WERI-Rb-1 (cell line): ENCODE data around the gene HYAL3.

Experiments
- DNase-seq: peaks from one replicate; pipeline ENCODE4 v3.0.0-alpha.2; 2020
- H3K27ac ChIP-seq: fragments of 250-450 bp; sonication (Bioruptor Pico); 2 replicates; pipeline ENCODE4 v1.5.1; 2020; ENCODE audit warnings: mild to moderate bottlenecking, moderate library complexity
- H3K27me3 ChIP-seq: fragments of 250-450 bp; sonication (Bioruptor Pico); 2 replicates; pipeline ENCODE4 v1.5.1; 2021; ENCODE audit warnings: mild to moderate bottlenecking, low read depth, moderate library complexity; ENCODE audit not compliant: insufficient read depth, severe bottlenecking
- H3K36me3 ChIP-seq: fragments of 250-450 bp; sonication (Bioruptor Pico); 2 replicates; pipeline ENCODE4 v1.5.1; 2020; ENCODE audit warnings: mild to moderate bottlenecking, moderate library complexity
- H3K4me3 ChIP-seq: 2 replicates; pipeline ENCODE4 v1.5.1; 2011; ENCODE audit warnings: low read depth, mild to moderate bottlenecking, control low read depth, low read length
- H3K9me3 ChIP-seq: fragments of 250-450 bp; sonication (Bioruptor Pico); 2 replicates; pipeline ENCODE4 v1.5.1; 2021; ENCODE audit warnings: mild to moderate bottlenecking, moderate library complexity; ENCODE audit not compliant: severe bottlenecking
- TF ChIP-seq, protein P1 (sequence below): IDR thresholded peaks from 2 replicates; pipeline ENCODE4 v1.5.1; 2011; ENCODE audit warnings: low read depth, mild to moderate bottlenecking, control low read depth, inconsistent platforms, low read length

The HYAL3 gene

DNA sequence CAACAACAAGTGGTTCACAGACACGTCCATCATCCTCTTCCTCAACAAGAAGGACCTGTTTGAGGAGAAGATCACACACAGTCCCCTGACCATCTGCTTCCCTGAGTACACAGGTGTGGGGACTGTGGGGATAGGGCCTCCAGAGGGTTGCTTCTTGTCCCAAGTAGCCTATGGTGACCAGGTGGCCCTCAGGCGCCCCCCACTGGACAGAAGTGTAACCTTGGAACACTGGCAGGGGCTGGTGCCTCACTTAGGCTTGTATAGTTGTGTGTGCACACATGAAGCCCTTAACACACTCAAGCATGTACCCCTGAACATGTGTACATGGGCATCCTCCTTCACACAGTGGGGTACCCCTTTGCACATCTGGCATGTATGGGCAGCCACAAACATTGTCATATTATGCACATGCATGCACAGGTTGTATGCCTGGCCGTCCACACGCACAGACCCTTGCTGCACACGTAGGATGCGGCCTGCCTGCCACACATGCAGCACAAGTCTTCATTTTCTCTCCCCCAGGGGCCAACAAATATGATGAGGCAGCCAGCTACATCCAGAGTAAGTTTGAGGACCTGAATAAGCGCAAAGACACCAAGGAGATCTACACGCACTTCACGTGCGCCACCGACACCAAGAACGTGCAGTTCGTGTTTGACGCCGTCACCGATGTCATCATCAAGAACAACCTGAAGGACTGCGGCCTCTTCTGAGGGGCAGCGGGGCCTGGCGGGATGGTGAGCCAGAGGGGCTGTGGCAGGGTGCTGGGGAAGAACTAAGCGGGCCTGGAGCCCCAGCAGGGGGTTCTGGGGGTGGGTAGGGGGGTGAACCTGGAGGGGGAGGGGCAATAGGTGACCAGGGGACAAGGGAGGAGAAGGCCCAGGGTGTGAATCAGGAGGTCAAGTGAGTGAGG lies 42.0 kb downstream of the HYAL3 start:
- TF ChIP-seq, protein P1, sequence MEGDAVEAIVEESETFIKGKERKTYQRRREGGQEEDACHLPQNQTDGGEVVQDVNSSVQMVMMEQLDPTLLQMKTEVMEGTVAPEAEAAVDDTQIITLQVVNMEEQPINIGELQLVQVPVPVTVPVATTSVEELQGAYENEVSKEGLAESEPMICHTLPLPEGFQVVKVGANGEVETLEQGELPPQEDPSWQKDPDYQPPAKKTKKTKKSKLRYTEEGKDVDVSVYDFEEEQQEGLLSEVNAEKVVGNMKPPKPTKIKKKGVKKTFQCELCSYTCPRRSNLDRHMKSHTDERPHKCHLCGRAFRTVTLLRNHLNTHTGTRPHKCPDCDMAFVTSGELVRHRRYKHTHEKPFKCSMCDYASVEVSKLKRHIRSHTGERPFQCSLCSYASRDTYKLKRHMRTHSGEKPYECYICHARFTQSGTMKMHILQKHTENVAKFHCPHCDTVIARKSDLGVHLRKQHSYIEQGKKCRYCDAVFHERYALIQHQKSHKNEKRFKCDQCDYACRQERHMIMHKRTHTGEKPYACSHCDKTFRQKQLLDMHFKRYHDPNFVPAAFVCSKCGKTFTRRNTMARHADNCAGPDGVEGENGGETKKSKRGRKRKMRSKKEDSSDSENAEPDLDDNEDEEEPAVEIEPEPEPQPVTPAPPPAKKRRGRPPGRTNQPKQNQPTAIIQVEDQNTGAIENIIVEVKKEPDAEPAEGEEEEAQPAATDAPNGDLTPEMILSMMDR = peak; percentile 89
- peak overlapping the region; percentile 27; the same call in 1 of the 2 replicates for H3K27ac ChIP-seq
- DNase-seq = peak; percentile 84
- no peaks in the 10 kb centered on the region for H3K9me3 ChIP-seq
- H3K4me3 ChIP-seq = no peak overlapping the region
- no peaks in the 10 kb centered on the region for H3K27me3 ChIP-seq
- peaks cover 44% of the 10 kb centered on the region for H3K36me3 ChIP-seq

DNA sequence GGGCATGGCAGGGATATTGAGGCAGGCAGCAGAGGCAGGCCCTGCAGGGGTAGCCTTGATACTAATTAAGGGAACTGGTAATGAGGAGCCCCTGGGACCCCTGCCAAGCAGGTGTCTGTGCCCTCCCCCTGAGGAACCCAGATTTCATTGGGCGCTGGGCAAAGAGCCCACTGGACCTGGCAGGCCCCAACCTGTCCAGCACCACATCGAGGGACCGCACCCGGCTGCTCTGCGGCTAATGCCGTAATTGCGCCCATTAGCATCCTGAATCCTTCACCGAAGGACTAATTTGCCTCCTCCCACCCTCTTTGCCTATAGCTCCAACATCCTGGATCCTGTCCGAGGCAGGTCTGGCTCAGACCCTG lies 44.0 kb downstream of the HYAL3 start:
- H3K4me3 ChIP-seq = no peak overlapping the region
- no peak for DNase-seq
- H3K27ac ChIP-seq = no peak overlapping the region
- H3K27me3 ChIP-seq = no peaks in the 10 kb centered on the region
- peaks cover 43% of the 10 kb centered on the region for H3K36me3 ChIP-seq
- no peaks in the 10 kb centered on the region for H3K9me3 ChIP-seq
- TF ChIP-seq, protein P1 = no peak

DNA sequence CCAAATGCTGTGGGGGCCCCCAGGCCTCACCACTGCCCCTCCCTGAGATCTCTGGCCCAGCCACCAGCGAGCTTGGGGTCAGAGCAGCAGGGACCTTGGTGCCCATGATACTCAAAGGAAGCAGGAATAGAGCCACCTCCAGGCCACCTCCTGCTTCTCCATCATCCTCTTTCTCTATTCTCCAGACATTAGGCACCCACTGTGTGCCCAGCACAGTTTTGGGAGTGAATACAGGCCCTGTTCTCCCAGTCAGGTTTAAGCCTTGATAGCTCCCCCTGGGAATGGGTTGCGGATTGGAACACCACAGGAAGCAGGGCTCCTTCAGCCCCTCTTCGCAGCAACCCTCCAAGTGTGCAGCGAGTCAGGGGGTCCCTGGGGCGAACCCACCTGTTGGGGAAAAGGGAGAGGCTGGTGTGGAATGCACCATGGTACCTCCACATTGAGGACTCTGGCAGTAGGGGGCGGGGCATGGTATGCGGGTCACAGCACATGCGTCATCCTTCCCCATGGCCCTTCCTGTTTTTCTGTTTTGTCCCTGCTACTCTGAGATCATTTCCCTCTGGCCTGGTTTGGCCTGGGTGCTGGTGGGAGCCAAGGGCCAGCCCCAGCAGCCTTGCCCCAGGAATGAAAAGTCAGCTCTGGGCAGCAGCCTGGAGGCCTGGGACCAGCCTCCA lies 44.5 kb downstream of the HYAL3 start:
- no peak for DNase-seq
- Histone ChIP-seq H3K9me3 (no peaks in the 10 kb centered on the region), H3K36me3 (peaks cover 42% of the 10 kb centered on the region), H3K27ac (no peak overlapping the region), H3K4me3 (no peak overlapping the region), H3K27me3 (no peaks in the 10 kb centered on the region)
- TF ChIP-seq, protein P1 = no peak

DNA sequence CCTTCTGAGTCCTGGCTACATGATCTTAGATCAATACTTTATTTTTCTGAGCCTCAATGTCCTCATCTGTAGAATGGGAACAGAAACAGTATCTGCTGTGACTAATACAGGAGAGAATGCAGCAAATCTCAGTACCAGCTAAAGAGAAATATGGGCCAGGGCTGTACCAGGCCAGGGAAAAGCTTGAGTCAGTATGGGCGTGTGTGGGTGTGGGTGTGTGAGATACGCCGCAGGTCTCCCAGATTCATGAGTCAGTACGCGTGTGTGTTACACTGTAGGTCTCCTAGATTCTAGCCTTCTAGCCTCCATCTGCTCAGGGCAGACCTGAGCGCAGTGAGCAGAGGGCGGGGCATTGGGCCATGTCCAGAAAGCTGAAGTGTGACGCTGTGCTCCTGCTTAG lies 48.0 kb downstream of the HYAL3 start:
- DNase-seq = no peak
- TF ChIP-seq, protein P1 = no peak
- Histone ChIP-seq H3K36me3 (peaks cover 30% of the 10 kb centered on the region), H3K27ac (no peak overlapping the region), H3K27me3 (no peaks in the 10 kb centered on the region), H3K9me3 (no peaks in the 10 kb centered on the region), H3K4me3 (no peak overlapping the region)

DNA sequence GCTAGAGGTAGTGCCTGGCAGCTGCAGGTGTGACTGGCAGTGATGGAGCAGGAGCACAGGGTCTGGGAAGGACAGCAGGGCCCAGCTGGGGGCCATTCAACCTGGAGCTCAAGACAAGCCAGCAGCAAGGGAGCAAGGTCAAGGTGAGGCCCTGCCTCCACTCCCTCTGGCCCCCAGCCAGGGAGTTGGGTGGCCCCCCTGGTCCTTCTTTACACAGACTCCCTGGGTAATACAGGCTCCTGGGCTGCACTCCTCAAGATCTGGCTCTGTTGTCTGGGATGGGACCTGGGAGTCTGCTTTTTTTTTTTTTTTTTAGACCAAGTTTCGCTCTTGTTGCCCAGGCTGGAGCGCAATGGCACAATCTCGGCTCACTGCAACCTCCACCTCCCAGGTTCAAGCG lies 48.7 kb downstream of the HYAL3 start:
- TF ChIP-seq, protein P1 = no peak
- Histone ChIP-seq H3K9me3 (no peaks in the 10 kb centered on the region), H3K27ac (no peak overlapping the region), H3K27me3 (no peaks in the 10 kb centered on the region), H3K36me3 (peaks cover 29% of the 10 kb centered on the region), H3K4me3 (no peak overlapping the region)
- DNase-seq = no peak
